H1 (cell line): Measurements from ENCODE around the gene MCM8. TPM values are rescaled to one million over a fixed set of nuclear protein-coding genes. Genes with fewer than 3 reads are reported as not detected.

Experiments used
- CBX5 ChIP-seq: fragments of 300-800, 300-1000 bp; sonication (generic); IDR thresholded peaks from 2 replicates; pipeline ENCODE4 v1.7.1; 2016; ENCODE audit warnings: antibody characterized with exemption, low read length, low read depth
- GABPA ChIP-seq: IDR thresholded peaks from 2 replicates; pipeline ENCODE4 v1.6.1; 2011; ENCODE audit warnings: mild to moderate bottlenecking, low read length, moderate library complexity, borderline replicate concordance; ENCODE audit not compliant: insufficient read depth
- HDAC6 ChIP-seq: IDR thresholded peaks from one replicate; pipeline ENCODE4 v1.7.1; 2012; ENCODE audit warnings: low read depth, mild to moderate bottlenecking, inconsistent platforms, low read length, moderate library complexity
- SAP30 ChIP-seq: fragments of 300-600 bp; sonication (generic); IDR thresholded peaks from 2 replicates; pipeline ENCODE4 v1.7.1; 2012; ENCODE audit warnings: low read length, moderate library complexity, mild to moderate bottlenecking, inconsistent platforms; ENCODE audit not compliant: insufficient read depth, insufficient replicate concordance
- SIRT6 ChIP-seq: IDR thresholded peaks from one replicate; pipeline ENCODE4 v1.7.1; 2012; ENCODE audit warnings: low read length, inconsistent platforms
- USF2 ChIP-seq: IDR thresholded peaks from 2 replicates; pipeline ENCODE4 v1.6.1; 2011; ENCODE audit warnings: low read length, improper control_type of control experiment
- polyA plus RNA-seq, 7 experiments: library from polyadenylated mRNA; depleted of rRNA in 3 of 7; stranded (reverse) in 5 of 7; unstranded in 2 of 7; fragments of >200 nt in 5 of 7; fragments of 200-250 nt in 2 of 7; gene quantifications; 1 replicate in 5 of 7; 2 replicates in 1 of 7; 4 replicates in 1 of 7; pipeline versions ENCODE4 v1.2.1 to v1.2.3, GENCODE V29; 2011 to 2013; ENCODE audit warnings: missing spikeins in 2 of 7, mixed read lengths in 2 of 7
- total RNA-seq: library from RNA; stranded (reverse); fragmentation: NEBNext Ultra II Directional; extraction: Animal tissue kit (Norgen Biotek cat#: 25700); gene quantifications from 2 replicates; pipeline ENCODE4 v1.2.1, GENCODE V29; 2021
- TF ChIP-seq, protein P1 (sequence below): IDR thresholded peaks from 2 replicates; pipeline ENCODE4 v1.6.1; 2011; ENCODE audit warnings: low read depth, mild to moderate bottlenecking, low read length; ENCODE audit not compliant: insufficient read depth

Gene MCM8
- total and polyA plus RNA-seq, 2 of the 8 experiments (the other 6 are each of a cell fraction or from before 2014, with no cell fraction given): 7.1 to 31.9 TPM

DNA sequence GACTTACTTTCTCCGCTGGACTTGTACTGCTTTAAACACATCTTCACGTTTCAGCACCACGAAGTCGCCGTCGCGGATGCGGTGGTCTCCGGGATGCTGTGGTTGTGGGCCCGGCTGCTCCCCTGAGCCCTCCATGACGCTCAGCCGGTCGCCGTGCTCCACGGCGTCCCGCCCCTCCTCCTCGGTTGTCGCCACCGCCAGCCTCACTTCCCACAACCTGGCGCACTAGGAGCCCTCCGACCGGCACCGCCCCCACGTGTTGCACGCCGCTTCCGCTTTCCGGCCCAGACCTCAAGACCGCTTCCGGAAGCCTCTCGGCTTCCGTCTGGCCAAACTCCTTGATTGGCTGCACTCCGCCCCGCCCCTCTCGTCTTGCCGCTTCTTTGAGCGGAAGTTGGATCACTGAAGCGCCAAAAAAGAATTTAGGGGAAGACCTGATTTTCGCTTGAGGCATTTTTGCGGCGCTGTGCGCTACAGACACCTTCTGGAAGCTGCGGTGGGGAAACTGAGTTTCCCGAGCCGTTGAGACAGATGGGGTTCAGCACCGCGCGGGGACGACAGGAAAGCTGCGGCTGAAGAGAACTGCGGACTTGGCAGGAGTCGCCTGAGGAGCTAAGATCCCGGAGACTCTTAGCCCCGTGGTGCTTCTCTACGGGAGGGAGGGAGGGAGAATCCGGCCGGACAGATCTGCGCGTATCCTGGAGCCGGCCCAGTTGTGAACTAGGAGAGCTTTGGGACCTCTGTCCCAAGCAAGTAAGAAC is at the start of gene MCM8, which contains the start of gene TRMT6 (continued):
- TF ChIP-seq USF2 (peak; percentile 79), SAP30 (no peak), GABPA (peak; percentile 85; the same call in 1 of the 2 replicates), SIRT6 (no peak), CBX5 (no peak), HDAC6 (no peak)
- TF ChIP-seq, protein P1, sequence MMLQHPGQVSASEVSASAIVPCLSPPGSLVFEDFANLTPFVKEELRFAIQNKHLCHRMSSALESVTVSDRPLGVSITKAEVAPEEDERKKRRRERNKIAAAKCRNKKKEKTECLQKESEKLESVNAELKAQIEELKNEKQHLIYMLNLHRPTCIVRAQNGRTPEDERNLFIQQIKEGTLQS: no peak; the same call in 1 of the 2 replicates
